Kidney epithelial cell (primary cell): Measurements from ENCODE around the gene CALN1. TPM values are rescaled to one million over a fixed set of nuclear protein-coding genes. Genes with fewer than 3 reads are reported as not detected.

Experiments used
- DNase-seq: peaks from one replicate; pipeline ENCODE4 v3.0.0-alpha.2; 2010; ENCODE audit warnings: low read depth
- H3K27me3 ChIP-seq: 2 replicates; pipeline ENCODE4 v1.6.0; 2011; ENCODE audit warnings: low read length; ENCODE audit not compliant: control insufficient read depth, insufficient read depth
- H3K36me3 ChIP-seq: 2 replicates; pipeline ENCODE4 v1.5.1; 2011; ENCODE audit warnings: low read length; ENCODE audit not compliant: control insufficient read depth, insufficient read depth
- H3K4me3 ChIP-seq: 2 replicates; pipeline ENCODE4 v1.5.1; 2011; ENCODE audit warnings: low read depth, mild to moderate bottlenecking, control low read depth, low read length
- CTCF ChIP-seq: IDR thresholded peaks from 2 replicates; pipeline ENCODE4 v1.5.1; 2011; ENCODE audit warnings: mild to moderate bottlenecking, moderate library complexity, low read length, control low read depth, inconsistent platforms; ENCODE audit not compliant: insufficient read depth, poor library complexity, severe bottlenecking
- total RNA-seq: library from RNA; depleted of rRNA; stranded (reverse); fragments of >200 nt; gene quantifications from 2 replicates; pipeline ENCODE4 v1.2.3, GENCODE V29; 2015

Gene CALN1
- total RNA-seq, 1 donor from 2014 or later = not detected

- no peak for TF ChIP-seq CTCF
- H3K36me3 ChIP-seq = no peaks in the 10 kb centered on the region
- H3K27me3 ChIP-seq = no peaks in the 10 kb centered on the region
- no peak for DNase-seq
- no peak overlapping the region for H3K4me3 ChIP-seq
These were observed 511.6 kb downstream of the CALN1 start for GRCh38 chr7:71900556-71900955.

GRCh38 chr7:71896535-71896934 is 515.6 kb downstream of the CALN1 start:
- Histone ChIP-seq H3K4me3 (no peak overlapping the region), H3K27me3 (no peaks in the 10 kb centered on the region), H3K36me3 (no peaks in the 10 kb centered on the region)
- DNase-seq = no peak
- TF ChIP-seq CTCF = no peak

- DNase-seq = no peak
- TF ChIP-seq CTCF = no peak
- no peaks in the 10 kb centered on the region for H3K27me3 ChIP-seq
- no peak overlapping the region for H3K4me3 ChIP-seq
- no peaks in the 10 kb centered on the region for H3K36me3 ChIP-seq
These were observed 526.1 kb downstream of the CALN1 start for GRCh38 chr7:71886046-71886445.

DNA sequence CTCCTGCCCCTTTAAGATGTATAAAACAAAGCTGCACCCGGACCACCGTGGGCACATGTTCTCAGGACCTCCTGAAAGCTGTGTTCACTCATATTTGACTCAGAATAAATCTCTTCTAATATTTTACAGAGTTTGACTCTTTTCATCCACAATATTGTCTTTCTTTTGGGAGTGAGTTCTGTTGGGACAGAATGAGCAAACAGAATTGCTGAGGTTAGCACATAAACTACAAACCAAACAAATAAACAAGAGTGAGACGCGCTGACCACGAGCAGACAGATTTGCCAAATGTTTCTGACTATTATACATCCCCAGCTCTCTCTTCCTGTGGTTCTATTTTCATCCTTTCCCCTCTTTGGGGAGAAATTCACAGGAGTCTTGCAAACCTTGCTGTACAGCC is 526.7 kb downstream of the CALN1 start:
- Histone ChIP-seq H3K36me3 (no peaks in the 10 kb centered on the region), H3K4me3 (no peak overlapping the region), H3K27me3 (no peaks in the 10 kb centered on the region)
- DNase-seq = no peak
- TF ChIP-seq CTCF = no peak

- Histone ChIP-seq H3K36me3 (no peaks in the 10 kb centered on the region), H3K27me3 (no peaks in the 10 kb centered on the region), H3K4me3 (no peak overlapping the region)
- DNase-seq = no peak
- no peak for TF ChIP-seq CTCF
These were observed 528.7 kb downstream of the CALN1 start for GRCh38 chr7:71883415-71883814.

GRCh38 chr7:71871446-71871845 is 540.7 kb downstream of the CALN1 start:
- TF ChIP-seq CTCF = no peak
- no peak for DNase-seq
- Histone ChIP-seq H3K4me3 (no peak overlapping the region), H3K27me3 (no peaks in the 10 kb centered on the region), H3K36me3 (no peaks in the 10 kb centered on the region)
